ENCODE results near the gene ZNF487.

The ZNF487 gene

DNA sequence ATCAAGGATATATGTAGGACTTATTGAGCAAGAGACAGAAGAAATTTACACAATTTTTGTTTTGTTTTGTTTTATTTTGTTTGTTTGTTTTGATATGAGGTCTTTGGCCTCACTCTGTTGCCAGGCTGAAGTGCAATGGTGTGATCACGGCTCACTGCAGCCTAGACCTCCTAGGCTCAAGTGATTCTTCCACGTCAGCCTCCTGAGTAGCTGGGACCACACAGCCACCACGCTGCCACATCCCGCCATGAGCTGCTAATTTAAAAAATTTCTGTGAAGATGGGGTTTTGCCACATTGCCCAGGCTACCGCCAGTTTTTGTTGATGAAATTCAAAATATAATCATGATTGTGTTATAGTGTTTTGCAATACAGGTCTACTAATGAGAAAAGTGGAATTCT, 54.9 kb downstream of the ZNF487 start:
- no peaks in the 10 kb centered on the region for H3K36me3 ChIP-seq (ENCODE audit: control insufficient read depth, insufficient read depth, low read length)
- no peaks in the 10 kb centered on the region for H3K27me3 ChIP-seq (replicated peaks; ENCODE audit: control insufficient read depth, insufficient read depth, low read length, poor library complexity, severe bottlenecking)
- no peaks in the 10 kb centered on the region for H3K9me3 ChIP-seq (ENCODE audit: control insufficient read depth, low read length)
- H3K27ac ChIP-seq (ENCODE audit: insufficient read depth, low read length, poor library complexity, severe bottlenecking), result no peak overlapping the region
- DNase-seq, result no peak
- H3K4me3 ChIP-seq (ENCODE audit: insufficient read depth, low read depth, low read length, poor library complexity, severe bottlenecking), result no peak overlapping the region
- no peaks in the 10 kb centered on the region for H3K4me1 ChIP-seq (ENCODE audit: control insufficient read depth, insufficient read depth, low read length, poor library complexity, severe bottlenecking)

DNA sequence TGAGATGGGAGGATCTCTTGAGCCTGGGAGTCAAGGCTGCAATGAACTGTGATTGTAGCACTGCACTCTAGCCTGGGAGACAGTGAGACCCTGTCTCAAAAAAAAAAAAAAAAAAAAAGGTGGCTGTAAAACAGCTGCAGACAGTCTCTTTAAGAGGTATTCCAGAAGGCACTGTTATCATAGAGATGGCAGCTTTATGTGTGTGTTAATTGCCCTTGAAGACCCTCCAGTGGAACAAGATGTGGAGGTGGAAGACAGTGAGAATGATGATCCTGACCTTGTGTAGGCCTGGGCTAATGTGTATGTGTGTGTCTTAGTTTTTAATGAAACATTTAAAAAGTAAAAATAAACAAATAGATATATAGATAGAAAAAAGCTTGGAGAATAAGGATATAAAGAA, 66.0 kb downstream of the ZNF487 start:
- H3K9me3 ChIP-seq (ENCODE audit: control insufficient read depth, low read length), result no peaks in the 10 kb centered on the region
- no peak for DNase-seq
- no peaks in the 10 kb centered on the region for H3K36me3 ChIP-seq (ENCODE audit: control insufficient read depth, insufficient read depth, low read length)

DNA sequence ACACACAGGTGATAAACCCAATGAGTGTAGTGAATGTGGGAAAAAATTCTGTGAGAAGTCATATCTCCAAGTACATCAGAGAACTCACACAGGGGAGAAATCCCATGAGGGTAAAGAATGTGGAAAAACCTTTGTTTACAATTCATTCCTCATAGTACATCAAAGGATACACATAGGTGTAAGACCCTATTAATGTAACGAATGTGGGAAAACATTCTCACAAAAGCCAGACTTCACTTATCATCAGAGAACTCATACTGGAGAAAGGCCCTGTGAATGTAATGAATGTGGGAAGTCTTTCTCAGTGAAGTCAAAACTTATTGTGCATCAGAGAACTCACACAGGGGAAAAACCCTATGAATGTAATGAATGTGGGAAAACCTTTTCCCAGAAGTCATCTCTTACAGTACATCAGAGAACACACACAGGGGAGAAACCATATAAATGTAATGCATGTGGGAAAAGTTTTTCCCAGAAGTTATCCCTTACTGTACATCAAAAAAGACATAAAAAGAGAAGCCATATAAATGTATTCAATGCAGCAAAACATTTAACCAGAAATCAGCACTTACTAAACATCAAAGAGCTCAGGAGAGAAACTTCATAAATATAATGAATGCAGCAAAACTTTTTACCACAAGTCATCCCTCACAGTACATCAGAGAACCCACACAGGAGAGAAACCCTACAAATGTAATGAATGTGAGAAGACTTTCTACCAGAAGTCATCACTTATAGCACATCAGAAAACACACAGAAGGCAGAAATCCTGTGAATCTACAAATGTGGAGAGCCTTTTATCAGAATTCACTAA, 87.7 kb downstream of the ZNF487 start:
- DNase-seq, result no peak
- H3K36me3 ChIP-seq (ENCODE audit: control insufficient read depth, insufficient read depth, low read length), result no peaks in the 10 kb centered on the region
- H3K4me1 ChIP-seq (ENCODE audit: control insufficient read depth, insufficient read depth, low read length, poor library complexity, severe bottlenecking), result no peaks in the 10 kb centered on the region
- no peaks in the 10 kb centered on the region for H3K27me3 ChIP-seq (replicated peaks; ENCODE audit: control insufficient read depth, insufficient read depth, low read length, poor library complexity, severe bottlenecking)
- no peak overlapping the region for H3K4me3 ChIP-seq (ENCODE audit: insufficient read depth, low read depth, low read length, poor library complexity, severe bottlenecking)
- H3K27ac ChIP-seq (ENCODE audit: insufficient read depth, low read length, poor library complexity, severe bottlenecking), result no peak overlapping the region
- peaks cover 33% of the 10 kb centered on the region for H3K9me3 ChIP-seq (ENCODE audit: control insufficient read depth, low read length)

More for the DNA sequence above, 66.0 kb downstream of the ZNF487 start:
- Histone ChIP-seq H3K4me1 (ENCODE audit: control insufficient read depth, insufficient read depth, low read length, poor library complexity, severe bottlenecking) (no peaks in the 10 kb centered on the region), H3K4me3 (ENCODE audit: insufficient read depth, low read depth, low read length, poor library complexity, severe bottlenecking) (no peak overlapping the region), H3K27me3 (replicated peaks; ENCODE audit: control insufficient read depth, insufficient read depth, low read length, poor library complexity, severe bottlenecking) (no peaks in the 10 kb centered on the region), H3K27ac (ENCODE audit: insufficient read depth, low read length, poor library complexity, severe bottlenecking) (no peak overlapping the region)

All from effector memory CD4-positive, alpha-beta T cell (primary cell).